Purkinje cell (primary cell): Measurements from ENCODE around the gene DNAJB5. TPM values are rescaled to one million over a fixed set of nuclear protein-coding genes. Genes with fewer than 3 reads are reported as not detected.

Experiments used
- polyA plus RNA-seq: library from polyadenylated mRNA; unstranded; fragments of >200 nt; fragmentation: Nextera tagmentation; gene quantifications from 2 replicates; pipeline ENCODE4 v1.2.1, GENCODE V29; 2014

DNAJB5 gene
- 2.9 and 5.4 TPM in 2 replicates for polyA plus RNA-seq

GRCh38 chr9:34989003-34989945 is at the start of gene DNAJB5:
DNAJB5 (plus strand) TSS chr9:34989745; CDS start chr9:34990631, 886 bp downstream.

GRCh38 chr9:34957492-34958410 is 31.8 kb upstream of the DNAJB5 start, which contains the start of gene PHF24:
PHF24 (plus strand) TSS chr9:34958285; CDS start chr9:34971299, 13,014 bp downstream.

Other genes with a start within 250 kb of the DNAJB5 start
- gene PHF24, start 31.5 kb upstream of the DNAJB5 start, polyA plus RNA-seq, result 2.3 and 10.5 TPM in 2 replicates
- 17.9 and 24.1 TPM in 2 replicates for gene VCP, start 82.9 kb downstream of the DNAJB5 start, polyA plus RNA-seq
- 3.2 and 6.0 TPM in 2 replicates for gene FANCG, start 90.2 kb downstream of the DNAJB5 start, polyA plus RNA-seq
- gene PIGO, start 106.8 kb downstream of the DNAJB5 start, polyA plus RNA-seq, result 6.3 and 10.7 TPM in 2 replicates
- gene STOML2, start 113.4 kb downstream of the DNAJB5 start, polyA plus RNA-seq, result 50.1 and 51.7 TPM in 2 replicates
- 3.0 and 4.6 TPM in 2 replicates for gene ATOSB, start 126.1 kb downstream of the DNAJB5 start, polyA plus RNA-seq
- 5.9 and 6.6 TPM in 2 replicates for gene UNC13B, start 172.3 kb downstream of the DNAJB5 start, polyA plus RNA-seq